Mononuclear cell (primary cell): ENCODE measurements around the gene MACC1. TPM values are rescaled to one million over a fixed set of nuclear protein-coding genes. Genes with fewer than 3 reads are reported as not detected.
"Not testable (repeated sequence)": the region's sequence is repeated elsewhere in the genome, so short reads cannot be mapped to it uniquely, and the experiment has no call there.

Source experiments
- H3K27me3 ChIP-seq: 2 replicates; pipeline ENCODE4 v1.6.0; 2011; ENCODE audit warnings: low read length, control low read depth; ENCODE audit not compliant: insufficient read depth
- H3K4me1 ChIP-seq: 2 replicates; pipeline ENCODE4 v1.5.1; 2011; ENCODE audit warnings: mild to moderate bottlenecking, low read length, control low read depth; ENCODE audit not compliant: insufficient read depth
- H3K4me3 ChIP-seq: 2 replicates; pipeline ENCODE4 v1.5.1; 2011; ENCODE audit warnings: mild to moderate bottlenecking, low read length, moderate library complexity
- H3K9me3 ChIP-seq: 2 replicates; pipeline ENCODE4 v1.5.1; 2011; ENCODE audit warnings: low read depth, mild to moderate bottlenecking, control low read depth, low read length
- total RNA-seq: library from RNA; depleted of rRNA; stranded (reverse); fragments of >200 nt; gene quantifications from one replicate; pipeline ENCODE4 v1.2.3, GENCODE V29; 2012

The MACC1 gene
- total RNA-seq, 1 donor: 1.0 TPM

DNA sequence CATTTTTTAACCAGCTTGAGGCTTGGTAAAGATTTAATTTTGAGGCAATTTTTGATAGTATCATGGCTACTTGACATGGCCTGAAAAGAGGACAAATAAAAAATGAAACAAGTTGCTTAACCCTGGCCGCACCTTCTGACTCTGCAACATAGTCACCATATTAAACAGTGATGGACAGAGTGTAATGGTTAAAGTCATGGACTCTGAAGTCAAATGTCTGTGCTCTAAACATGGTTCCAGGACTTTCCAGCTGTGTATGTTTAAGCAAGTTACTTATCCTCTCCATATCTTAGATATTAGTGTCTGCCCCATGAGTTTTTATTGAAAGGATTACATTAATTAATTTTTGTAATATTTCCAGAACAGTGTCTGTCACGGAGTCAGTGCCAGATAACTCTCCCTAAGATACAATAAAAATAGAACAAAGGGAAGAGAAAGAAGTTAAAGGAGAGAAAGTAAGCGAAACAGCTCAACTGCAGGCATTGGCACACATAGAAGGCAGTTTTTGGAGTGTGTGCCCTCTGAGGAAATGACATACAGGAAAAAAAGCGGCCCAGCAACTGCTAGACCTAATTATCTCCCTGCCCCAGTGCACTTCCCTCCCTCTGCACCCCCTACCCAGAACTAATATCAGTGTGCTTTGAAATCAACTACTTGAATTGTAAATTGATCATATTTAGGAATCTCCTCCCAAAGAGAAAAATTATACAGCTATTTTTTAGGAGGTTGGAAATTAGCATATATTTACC lies 65.3 kb downstream of the MACC1 start:
- Histone ChIP-seq H3K4me1 (peaks cover 9% of the 10 kb centered on the region), H3K4me3 (no peak overlapping the region), H3K9me3 (no peaks in the 10 kb centered on the region), H3K27me3 (no peaks in the 10 kb centered on the region)

DNA sequence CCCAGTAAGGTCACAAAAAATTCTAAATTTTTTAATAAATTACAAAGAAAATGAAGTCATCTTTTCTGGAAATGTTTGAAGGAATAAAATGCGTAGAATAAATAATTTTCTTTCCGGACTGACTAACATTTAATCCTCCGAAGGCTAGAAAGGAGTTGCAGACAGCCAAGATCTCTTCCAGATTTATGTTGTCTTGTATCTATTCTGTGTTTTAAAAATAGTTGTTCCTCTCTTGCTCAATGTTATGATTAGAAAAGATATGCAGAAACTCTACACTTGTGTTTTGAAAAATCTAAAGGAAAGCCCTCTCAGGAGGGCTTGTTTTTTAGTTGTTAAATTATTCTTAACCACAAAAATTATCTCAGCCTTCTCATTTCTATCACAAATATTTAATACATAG lies 70.7 kb downstream of the MACC1 start:
- Histone ChIP-seq H3K27me3 (no peaks in the 10 kb centered on the region), H3K9me3 (no peaks in the 10 kb centered on the region), H3K4me1 (peaks cover under 1% of the 10 kb centered on the region), H3K4me3 (no peak overlapping the region)

DNA sequence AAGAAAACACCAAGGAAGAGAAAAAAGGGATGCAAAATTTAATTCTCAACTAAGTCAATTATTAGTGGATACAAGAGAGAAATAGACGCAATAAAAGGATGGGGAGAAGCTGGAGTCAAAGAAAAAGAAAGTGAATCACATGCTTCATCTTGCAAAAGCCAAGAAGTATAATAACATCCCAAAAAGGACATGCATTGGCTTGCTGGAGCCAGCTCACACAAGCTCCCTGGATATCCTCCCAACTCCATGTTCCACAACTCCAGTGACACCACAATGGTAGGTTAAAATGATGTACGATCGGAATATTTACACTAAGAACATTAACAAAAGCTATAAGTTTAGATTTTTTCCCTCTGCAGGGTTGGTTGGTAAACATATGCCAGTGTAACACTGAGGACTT lies 72.4 kb downstream of the MACC1 start:
- no peaks in the 10 kb centered on the region for H3K27me3 ChIP-seq
- no peak overlapping the region for H3K4me3 ChIP-seq
- no peaks in the 10 kb centered on the region for H3K9me3 ChIP-seq
- no peaks in the 10 kb centered on the region for H3K4me1 ChIP-seq

DNA sequence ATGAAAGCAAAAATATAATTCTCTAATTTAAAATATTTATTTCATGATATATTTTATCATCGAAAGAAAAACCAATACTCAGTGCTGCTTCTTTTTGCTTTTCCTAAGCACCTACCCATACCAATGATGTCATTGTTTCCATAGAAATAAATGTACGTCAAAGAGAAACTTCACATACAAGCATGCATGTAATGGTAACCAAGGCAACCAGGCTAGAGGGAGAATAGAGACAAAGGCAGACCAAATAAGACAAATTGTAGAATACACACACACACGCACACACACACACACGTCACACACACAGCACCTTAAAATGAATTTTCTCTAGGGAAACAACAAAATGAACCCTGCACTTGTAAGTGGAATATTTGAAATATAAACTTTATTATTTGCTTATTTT lies 75.5 kb downstream of the MACC1 start:
- Histone ChIP-seq H3K9me3 (no peaks in the 10 kb centered on the region), H3K4me1 (no peaks in the 10 kb centered on the region), H3K4me3 (no peak overlapping the region)

DNA sequence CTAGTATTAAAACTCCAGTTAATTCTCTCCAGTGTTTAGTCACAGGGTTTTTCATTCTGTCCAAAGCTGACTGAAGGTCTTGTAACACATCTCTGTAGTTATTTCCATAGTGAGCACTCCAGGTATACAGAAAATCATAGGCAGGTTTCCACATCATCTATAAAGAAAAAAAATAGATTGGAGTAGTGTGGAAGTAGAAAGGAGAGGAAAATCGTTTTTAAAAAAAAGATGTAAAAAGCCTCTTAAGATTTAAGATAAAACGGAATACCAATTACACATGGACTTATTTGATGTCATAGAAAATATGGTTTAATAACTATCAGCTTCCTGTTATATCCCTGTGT lies 76.2 kb downstream of the MACC1 start:
- Histone ChIP-seq H3K27me3 (no peaks in the 10 kb centered on the region), H3K4me1 (no peaks in the 10 kb centered on the region), H3K4me3 (no peak overlapping the region), H3K9me3 (no peaks in the 10 kb centered on the region)

More for the DNA sequence above, 75.5 kb downstream of the MACC1 start:
- H3K27me3 ChIP-seq: no peaks in the 10 kb centered on the region

DNA sequence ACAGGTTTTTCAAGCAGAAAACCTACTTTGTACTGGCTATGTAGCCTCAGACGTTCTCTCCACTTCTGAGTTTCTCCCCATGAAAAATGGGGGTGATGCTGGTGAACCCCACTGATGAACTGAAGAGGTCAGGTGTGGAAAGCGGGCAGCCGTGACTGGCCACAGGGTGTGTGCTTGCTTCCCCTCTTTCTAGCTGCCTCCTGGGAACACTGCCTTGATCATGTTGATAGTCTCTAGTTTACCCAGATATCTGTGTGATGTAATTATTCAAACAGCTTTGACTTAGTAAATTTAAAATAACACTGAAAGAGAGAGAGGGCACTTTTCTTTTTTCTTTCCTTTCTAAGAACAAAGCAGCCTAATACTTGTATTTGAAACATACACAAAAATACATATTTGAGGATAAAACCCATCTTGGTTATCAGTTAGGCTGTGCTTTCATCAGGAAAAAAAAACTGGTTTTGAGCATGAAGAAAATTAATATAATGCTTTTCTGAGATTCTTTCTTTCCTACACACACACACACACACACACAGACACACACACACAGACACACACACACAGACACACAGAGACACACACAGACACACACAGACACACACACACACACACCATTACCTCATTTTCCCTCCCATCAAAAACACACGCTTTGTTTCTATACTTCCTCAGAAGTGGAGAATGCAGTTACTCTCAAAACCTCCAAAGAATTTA lies 76.7 kb downstream of the MACC1 start:
- no peak overlapping the region for H3K4me3 ChIP-seq

DNA sequence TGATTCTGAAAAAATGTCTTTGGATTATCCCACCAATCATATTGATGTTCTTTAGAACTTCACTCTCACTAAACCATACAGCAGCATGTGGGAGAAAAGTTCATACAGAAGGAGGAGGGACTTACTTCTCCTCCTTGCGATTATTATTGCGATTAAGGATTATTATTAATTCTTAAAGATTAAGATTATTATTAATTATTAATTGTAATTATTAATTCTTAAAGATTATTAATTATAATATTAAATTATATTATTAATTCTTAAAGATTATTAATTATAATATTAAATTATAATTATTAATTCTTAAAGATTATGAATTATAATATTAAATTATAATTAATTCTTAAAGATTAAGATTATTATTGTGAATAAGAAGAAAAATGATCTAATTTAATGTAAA lies 80.5 kb downstream of the MACC1 start:
- Histone ChIP-seq H3K4me3 (no peak overlapping the region), H3K4me1 (no peaks in the 10 kb centered on the region), H3K9me3 (no peaks in the 10 kb centered on the region), H3K27me3 (no peaks in the 10 kb centered on the region)

More for the DNA sequence above, 76.7 kb downstream of the MACC1 start:
- Histone ChIP-seq H3K4me1 (no peaks in the 10 kb centered on the region), H3K27me3 (no peaks in the 10 kb centered on the region), H3K9me3 (no peaks in the 10 kb centered on the region)

DNA sequence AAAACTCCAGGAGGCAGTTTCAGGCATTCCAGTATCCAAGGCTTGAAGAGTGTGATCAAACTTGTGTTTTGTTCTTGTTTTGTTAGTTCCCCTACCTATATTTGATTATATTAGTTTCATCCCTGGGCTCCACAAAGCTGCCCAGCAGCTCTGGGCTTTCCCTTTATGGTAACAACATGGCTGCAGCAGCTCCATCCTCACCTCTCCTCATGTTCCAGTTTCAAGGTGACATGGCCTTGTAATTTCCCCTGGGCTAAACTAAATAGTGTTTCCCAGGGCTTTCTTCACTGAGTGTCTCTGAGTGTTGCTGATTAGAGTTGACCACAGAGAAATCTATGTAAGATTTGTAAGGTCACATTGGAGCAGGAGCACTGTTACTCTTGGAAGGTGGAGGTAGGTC lies 83.4 kb downstream of the MACC1 start:
- Histone ChIP-seq H3K27me3 (no peaks in the 10 kb centered on the region), H3K4me3 (no peak overlapping the region), H3K4me1 (no peaks in the 10 kb centered on the region), H3K9me3 (no peaks in the 10 kb centered on the region)

DNA sequence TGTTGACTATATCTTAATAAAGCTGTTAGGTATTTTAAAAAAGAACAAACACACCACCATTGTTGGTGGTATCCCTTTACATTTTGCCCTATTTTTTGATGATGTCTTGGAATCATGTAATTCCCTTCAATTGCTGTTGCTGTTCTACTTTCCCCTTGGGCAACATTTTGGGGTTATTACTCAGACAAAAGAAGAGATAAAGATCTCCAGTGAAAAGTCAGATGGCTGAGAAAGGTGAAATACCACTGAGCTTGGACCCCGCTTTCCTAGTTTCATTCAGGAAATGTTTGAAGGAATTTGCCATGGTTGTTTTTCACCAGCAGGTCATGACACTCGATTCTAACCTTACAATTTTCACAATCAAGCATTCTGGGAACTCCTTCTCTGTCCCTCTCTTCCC lies 84.6 kb downstream of the MACC1 start:
- no peak overlapping the region for H3K4me3 ChIP-seq
- H3K4me1 ChIP-seq: no peaks in the 10 kb centered on the region
- no peaks in the 10 kb centered on the region for H3K27me3 ChIP-seq
- no peaks in the 10 kb centered on the region for H3K9me3 ChIP-seq

DNA sequence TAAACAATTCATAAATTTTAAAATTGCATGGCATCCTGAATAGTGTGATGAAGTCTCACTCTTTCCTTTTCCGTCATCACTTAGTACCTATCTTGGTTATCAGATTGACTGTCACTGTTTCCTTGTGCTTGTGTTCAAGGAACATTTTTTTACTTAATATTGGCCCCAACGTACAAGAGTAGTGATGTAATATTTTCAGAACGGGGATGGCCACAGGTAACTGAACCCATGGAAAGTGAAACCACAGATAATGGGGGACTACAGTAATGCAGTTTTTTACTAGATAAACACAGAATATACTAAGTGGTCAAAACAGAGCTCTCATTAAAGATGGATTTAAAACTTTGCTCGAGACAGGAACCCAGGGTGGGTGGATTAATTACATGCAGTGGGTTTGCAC lies 85.4 kb downstream of the MACC1 start:
- Histone ChIP-seq H3K27me3 (no peaks in the 10 kb centered on the region), H3K4me1 (no peaks in the 10 kb centered on the region), H3K4me3 (no peak overlapping the region), H3K9me3 (no peaks in the 10 kb centered on the region)

DNA sequence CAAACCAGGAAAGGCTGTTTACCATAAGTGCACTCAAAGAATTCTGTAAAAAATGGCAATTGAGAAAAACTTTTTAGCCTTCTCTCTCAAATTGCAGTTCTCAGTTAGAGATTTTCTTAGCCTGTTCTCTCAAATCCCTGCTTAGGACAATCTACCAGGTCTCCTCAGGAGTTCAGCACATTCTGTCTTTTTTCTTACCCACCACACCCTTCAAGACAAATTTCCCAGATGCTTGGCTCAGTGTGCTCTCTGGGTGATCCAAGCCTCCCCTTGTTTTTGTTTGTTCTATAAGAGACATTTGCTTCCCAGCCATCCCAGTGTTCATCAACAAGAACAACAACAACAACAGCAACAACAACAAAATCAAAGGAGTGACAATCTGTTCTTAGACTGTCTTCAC lies 87.3 kb downstream of the MACC1 start:
- Histone ChIP-seq H3K4me3 (no peak overlapping the region), H3K9me3 (no peaks in the 10 kb centered on the region), H3K4me1 (no peaks in the 10 kb centered on the region), H3K27me3 (no peaks in the 10 kb centered on the region)

DNA sequence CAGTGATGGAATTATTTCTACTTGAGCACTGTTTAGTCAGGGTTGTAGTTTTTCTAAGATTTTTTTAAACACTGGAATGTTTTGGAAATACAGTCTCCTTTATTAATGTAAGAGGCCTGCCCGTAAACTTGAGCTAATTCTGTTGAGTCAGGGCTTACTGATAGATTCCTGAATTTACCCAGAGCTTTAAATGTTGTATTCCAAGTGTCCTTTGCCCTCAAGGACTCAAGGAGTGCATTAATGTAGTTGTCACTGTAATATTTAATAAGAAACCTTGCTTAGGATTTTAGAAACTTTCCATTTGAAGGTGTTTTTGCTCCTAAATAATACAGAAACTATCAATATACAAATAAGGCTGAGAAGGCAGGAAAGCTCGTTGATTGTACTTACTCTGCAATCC lies 89.2 kb downstream of the MACC1 start:
- Histone ChIP-seq H3K4me1 (no peaks in the 10 kb centered on the region), H3K27me3 (no peaks in the 10 kb centered on the region), H3K4me3 (no peak overlapping the region), H3K9me3 (no peaks in the 10 kb centered on the region)

DNA sequence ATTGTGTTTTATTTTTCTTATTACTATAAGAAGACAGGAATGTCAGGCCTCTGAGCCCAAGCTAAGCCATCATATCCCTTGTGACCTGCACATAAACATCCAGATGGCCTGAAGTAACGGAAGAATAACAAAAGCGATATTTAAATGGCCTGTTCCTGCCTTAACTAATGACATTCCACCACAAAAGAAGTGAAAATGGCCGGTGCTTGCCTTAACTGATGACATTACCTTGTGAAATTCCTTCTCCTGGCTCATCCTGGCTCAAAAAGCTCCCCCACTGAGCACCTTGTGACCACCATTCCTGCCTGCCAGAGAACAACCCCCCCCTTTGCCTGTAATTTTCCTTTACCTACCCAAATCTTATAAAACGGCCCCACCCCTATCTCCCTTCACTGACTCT lies 91.1 kb downstream of the MACC1 start:
- not testable (repeated sequence) for H3K4me1 ChIP-seq, H3K4me3 ChIP-seq, H3K27me3 ChIP-seq, H3K9me3 ChIP-seq

DNA sequence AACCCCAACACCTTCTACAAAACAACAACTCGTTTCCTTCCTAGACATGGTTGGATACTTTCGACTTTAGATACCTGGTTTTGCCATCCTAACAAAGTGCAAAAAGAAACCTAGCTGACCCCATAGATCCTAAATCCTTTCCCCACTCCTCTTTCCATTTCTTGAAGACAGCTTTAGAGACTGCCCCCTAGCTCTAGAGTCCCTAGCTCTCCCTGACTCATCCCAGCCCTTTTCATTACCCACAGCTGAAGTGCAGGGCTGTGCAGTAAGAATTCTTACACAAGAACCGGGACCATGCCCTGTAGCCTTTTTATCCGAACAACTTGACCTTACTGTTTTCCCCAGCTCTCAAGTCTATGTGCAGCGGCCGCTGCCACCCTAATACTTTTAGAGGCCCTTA lies 93.1 kb downstream of the MACC1 start:
- not testable (repeated sequence) for H3K4me1 ChIP-seq, H3K9me3 ChIP-seq, H3K4me3 ChIP-seq, H3K27me3 ChIP-seq

DNA sequence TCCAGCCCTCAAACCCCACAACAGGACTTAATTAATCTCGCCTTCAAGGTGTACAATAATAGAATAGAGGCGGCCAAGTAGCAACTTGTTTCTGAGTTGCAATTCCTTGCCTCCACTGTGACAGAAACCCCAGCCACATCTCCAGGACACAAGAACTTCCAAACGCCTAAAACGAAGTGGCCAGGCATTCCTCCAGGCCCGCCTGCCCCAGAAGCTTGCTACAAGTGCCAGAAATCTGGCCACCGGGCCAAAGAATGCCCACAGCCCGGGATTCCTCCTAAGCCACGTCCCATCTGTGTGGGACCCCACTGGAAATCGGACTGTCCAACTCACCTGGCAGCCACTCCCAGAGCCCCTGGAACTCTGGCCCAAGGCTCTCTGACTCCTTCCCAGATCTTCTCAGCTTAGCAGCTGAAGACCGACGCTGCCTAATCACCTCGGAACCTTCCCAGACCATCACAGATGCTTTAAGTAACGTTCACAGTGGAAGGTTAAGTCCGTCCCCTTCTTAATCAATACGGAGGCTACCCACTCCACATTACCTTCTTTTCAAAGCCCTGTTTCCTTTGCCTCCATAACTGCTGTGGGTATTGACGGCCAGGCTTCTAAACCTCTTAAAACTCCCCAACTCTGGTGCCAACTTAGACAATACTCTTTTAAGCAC lies 94.4 kb downstream of the MACC1 start:
- H3K4me1 ChIP-seq, H3K27me3 ChIP-seq, H3K4me3 ChIP-seq, H3K9me3 ChIP-seq: not testable (repeated sequence)

DNA sequence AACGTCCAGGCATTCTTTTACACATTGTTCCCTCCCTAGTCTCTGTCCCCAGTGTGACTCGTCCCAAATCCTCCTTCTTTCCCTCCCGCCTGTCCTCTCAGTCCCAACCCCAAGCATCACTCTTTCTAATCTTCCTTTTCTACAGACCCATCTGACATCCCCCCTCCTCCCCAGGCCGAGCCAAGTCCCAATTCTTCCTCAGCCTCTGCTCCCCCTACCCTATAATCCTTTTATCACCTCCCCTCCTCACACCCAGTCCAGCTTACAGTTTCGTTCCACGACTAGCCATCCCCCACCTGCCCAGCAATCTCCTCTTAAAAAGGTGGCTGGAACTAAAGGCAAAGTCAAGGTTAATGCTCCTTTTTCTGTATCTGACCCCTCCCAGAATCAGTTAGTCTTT lies 95.1 kb downstream of the MACC1 start:
- Histone ChIP-seq H3K27me3 (no peaks in the 10 kb centered on the region), H3K9me3 (no peaks in the 10 kb centered on the region), H3K4me3 (no peak overlapping the region), H3K4me1 (no peaks in the 10 kb centered on the region)
